Mucosa of descending colon (tissue), 3 donors: ENCODE measurements around the gene SPOCK1. TPM values are rescaled to one million over a fixed set of nuclear protein-coding genes. Genes with fewer than 3 reads are reported as not detected.

Experiments
- ATAC-seq: fragments of 200-7000 bp; cut with Tn5 transposase; one replicate; pipeline ENCODE4 v1.9.1; 2020; ENCODE audit warnings: mild to moderate bottlenecking, moderate library complexity
- DNase-seq, 3 donors: peaks; one replicate each; pipeline ENCODE4 v3.0.0-alpha.2; 2020
- H3K36me3 ChIP-seq: fragments of 200-600 bp; one replicate; pipeline ENCODE4 v1.8.0; 2021; ENCODE audit warnings: low read depth, mild to moderate bottlenecking
- H3K4me1 ChIP-seq: fragments of 200-600 bp; one replicate; pipeline ENCODE4 v1.8.0; 2021; ENCODE audit warnings: low read depth, mild to moderate bottlenecking
- H3K4me3 ChIP-seq: fragments of 200-600 bp; one replicate; pipeline ENCODE4 v1.8.0; 2021; ENCODE audit warnings: mild to moderate bottlenecking
- H3K9me3 ChIP-seq: fragments of 200-600 bp; one replicate; pipeline ENCODE4 v1.8.0; 2021; ENCODE audit warnings: mild to moderate bottlenecking
- intact Hi-C, 2 donors: fragments of 100-400 bp; cut with DNase I in 1 of 2; cut with micrococcal nuclease in 1 of 2; formaldehyde crosslinking; loops; one replicate each; pipeline versions ENCODE4 v1.11.0 to v1.11.1; 2022; cut with DNase I, micrococcal nuclease
- total RNA-seq, 3 donors: library from RNA; stranded (reverse); fragmentation: NEBNext Ultra II Directional in 2 of 3; extraction: Animal tissue kit (Norgen Biotek cat#: 25700) in 2 of 3; gene quantifications; one replicate each; pipeline versions ENCODE4 v1.2.1 to v1.2.4, GENCODE V29; 2021 to 2023
- TF ChIP-seq, protein P1 (sequence below): fragments of 200-600 bp; IDR thresholded peaks from one replicate; pipeline ENCODE4 v1.8.0; 2022; ENCODE audit warnings: antibody characterized with exemption, mild to moderate bottlenecking
- donor health status: DM: no; HTN: no; CAD: no; lungs with moderate emphysema.
- donor health status: DM: no; HTN: no; CAD: no.
- donor health status: DM: no; HTN: yes; CAD: no.

The SPOCK1 gene
- total RNA-seq, 3 donors from 2014 or later = 1.8 to 55.5 (median 7.9) TPM

DNA sequence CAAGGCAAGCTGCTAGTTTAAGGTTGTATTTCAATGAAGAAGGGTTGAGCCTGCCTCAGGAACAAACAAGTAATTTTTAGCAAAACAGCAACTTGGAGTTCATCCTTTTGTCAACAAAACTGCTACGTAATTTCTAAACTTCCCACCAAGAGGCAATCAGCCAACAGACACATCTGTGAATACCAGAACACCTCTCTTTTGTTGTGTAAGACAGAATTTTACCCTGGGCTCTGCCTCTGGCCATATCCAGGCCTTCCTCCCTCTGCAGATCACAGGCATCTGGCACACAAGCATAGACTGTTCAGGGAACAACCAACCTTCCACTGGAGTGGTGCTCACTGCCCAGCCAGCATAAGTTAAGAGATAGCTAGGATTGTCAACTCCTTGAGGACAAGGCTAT is 409.0 kb downstream of the SPOCK1 start:
- ATAC-seq (no peak), DNase-seq (no peak)
- Histone ChIP-seq H3K36me3 (no peaks in the 10 kb centered on the region), H3K9me3 (no peaks in the 10 kb centered on the region), H3K4me1 (no peaks in the 10 kb centered on the region), H3K4me3 (no peak overlapping the region)
- TF ChIP-seq, protein P1, sequence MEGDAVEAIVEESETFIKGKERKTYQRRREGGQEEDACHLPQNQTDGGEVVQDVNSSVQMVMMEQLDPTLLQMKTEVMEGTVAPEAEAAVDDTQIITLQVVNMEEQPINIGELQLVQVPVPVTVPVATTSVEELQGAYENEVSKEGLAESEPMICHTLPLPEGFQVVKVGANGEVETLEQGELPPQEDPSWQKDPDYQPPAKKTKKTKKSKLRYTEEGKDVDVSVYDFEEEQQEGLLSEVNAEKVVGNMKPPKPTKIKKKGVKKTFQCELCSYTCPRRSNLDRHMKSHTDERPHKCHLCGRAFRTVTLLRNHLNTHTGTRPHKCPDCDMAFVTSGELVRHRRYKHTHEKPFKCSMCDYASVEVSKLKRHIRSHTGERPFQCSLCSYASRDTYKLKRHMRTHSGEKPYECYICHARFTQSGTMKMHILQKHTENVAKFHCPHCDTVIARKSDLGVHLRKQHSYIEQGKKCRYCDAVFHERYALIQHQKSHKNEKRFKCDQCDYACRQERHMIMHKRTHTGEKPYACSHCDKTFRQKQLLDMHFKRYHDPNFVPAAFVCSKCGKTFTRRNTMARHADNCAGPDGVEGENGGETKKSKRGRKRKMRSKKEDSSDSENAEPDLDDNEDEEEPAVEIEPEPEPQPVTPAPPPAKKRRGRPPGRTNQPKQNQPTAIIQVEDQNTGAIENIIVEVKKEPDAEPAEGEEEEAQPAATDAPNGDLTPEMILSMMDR = no peak
- intact Hi-C loops = no loop called here

- no peak overlapping the region for H3K4me3 ChIP-seq
- H3K4me1 ChIP-seq = no peaks in the 10 kb centered on the region
- DNase-seq (no peak), ATAC-seq (no peak)
- H3K9me3 ChIP-seq = no peaks in the 10 kb centered on the region
- intact Hi-C loops = no loop called here
- no peaks in the 10 kb centered on the region for H3K36me3 ChIP-seq
- TF ChIP-seq, protein P1 = no peak
These were observed 411.0 kb downstream of the SPOCK1 start for GRCh38 chr5:137088175-137088574.

DNA sequence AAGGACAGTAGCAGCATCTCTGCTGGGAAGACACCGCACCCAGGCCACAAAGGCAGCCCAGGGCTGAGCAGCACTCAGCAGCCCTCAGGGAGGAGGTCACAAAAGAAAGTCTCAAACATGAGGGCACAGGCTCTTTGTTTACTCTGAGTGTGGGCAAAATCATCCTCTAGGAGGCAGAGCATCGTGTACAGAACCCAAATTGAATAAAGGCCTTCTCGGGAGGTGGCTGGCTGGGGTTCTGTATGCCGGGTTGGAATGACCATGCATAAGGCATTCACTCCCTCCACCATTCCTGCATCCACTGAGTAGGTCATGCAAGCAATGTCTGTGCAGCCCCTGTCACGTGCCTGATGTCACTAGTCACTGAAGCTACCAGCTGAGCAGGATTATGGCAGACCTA is 412.8 kb downstream of the SPOCK1 start:
- TF ChIP-seq, protein P1 = no peak
- ATAC-seq = no peak
- Histone ChIP-seq H3K4me3 (no peak overlapping the region), H3K4me1 (no peaks in the 10 kb centered on the region), H3K36me3 (no peaks in the 10 kb centered on the region), H3K9me3 (no peaks in the 10 kb centered on the region)
- no peak for DNase-seq
- intact Hi-C loops = no loop called here

DNA sequence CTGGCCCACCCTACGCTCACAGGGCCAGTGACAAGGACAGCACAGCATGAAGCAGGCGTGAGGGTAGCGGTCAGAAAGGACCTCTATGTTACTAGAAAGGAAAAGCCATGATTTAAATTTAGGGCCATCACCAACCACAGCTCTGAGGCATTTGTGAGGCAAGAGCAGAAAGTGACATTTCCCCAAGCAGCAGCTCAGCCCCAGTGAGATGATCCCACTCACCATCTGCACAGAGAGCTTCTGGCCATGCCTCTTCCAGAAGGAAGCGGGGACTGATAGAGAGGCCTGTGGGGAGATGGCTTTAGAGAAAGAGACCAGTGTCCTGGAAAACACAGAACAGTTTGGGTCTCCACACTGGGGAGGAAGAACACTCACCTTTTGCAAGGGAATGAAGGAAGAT is 413.9 kb downstream of the SPOCK1 start:
- Histone ChIP-seq H3K9me3 (no peaks in the 10 kb centered on the region), H3K4me3 (no peak overlapping the region), H3K4me1 (no peaks in the 10 kb centered on the region), H3K36me3 (no peaks in the 10 kb centered on the region)
- DNase-seq (no peak), ATAC-seq (no peak)
- TF ChIP-seq, protein P1 = no peak
- intact Hi-C loops = no loop called here

- DNase-seq (no peak), ATAC-seq (no peak)
- H3K9me3 ChIP-seq = no peaks in the 10 kb centered on the region
- H3K4me1 ChIP-seq = no peaks in the 10 kb centered on the region
- TF ChIP-seq, protein P1 = no peak
- no peaks in the 10 kb centered on the region for H3K36me3 ChIP-seq
- intact Hi-C loops = no loop called here
- H3K4me3 ChIP-seq = no peak overlapping the region
These were observed 415.1 kb downstream of the SPOCK1 start for GRCh38 chr5:137084016-137084415.

GRCh38 chr5:137082951-137083350 is 416.2 kb downstream of the SPOCK1 start:
- TF ChIP-seq, protein P1 = no peak
- no peaks in the 10 kb centered on the region for H3K9me3 ChIP-seq
- intact Hi-C loops = no loop called here
- no peak overlapping the region for H3K4me3 ChIP-seq
- no peak for ATAC-seq
- no peaks in the 10 kb centered on the region for H3K36me3 ChIP-seq
- H3K4me1 ChIP-seq = no peaks in the 10 kb centered on the region
- DNase-seq = no peak
